ENCODE data around the gene SYCP2. TPM values are rescaled to one million over a fixed set of nuclear protein-coding genes. Genes with fewer than 3 reads are reported as not detected.

SYCP2 gene
- total and polyA plus RNA-seq, 2 of the 8 experiments (the other 6 are each of a cell fraction or from before 2014, with no cell fraction given), result 0.02 to 0.50 TPM

DNA sequence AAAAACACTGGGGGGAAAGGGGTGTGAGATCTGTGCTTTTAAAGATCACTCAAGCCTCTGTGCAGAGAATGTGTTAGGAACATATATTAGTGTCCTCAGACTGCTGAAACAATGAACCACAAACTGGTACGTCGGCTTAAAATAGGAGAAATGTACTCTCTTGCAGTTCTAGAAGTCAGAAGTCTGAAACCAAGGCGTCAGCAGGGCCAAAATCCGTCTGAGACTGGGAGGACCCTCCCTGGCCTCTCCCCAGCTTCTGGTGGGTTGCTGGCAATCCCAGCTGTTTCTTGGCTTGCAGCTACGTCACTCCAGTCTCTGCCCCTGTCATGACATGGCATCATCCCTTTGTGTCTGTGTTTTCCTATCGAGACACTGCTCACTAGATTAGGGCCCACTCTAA, 28.7 kb upstream of the SYCP2 start:
- H2BK20ac ChIP-seq (ENCODE audit: low read length), result no peak overlapping the region
- H2AFZ ChIP-seq (ENCODE audit: low read length), result no peak overlapping the region
- POLR2A ChIA-PET (ENCODE audit: partially characterized antibody), result no interaction called here
- no peak overlapping the region for H2BK5ac ChIP-seq (ENCODE audit: low read depth, low read length)
- no peak overlapping the region for H3K56ac ChIP-seq (replicated peaks; ENCODE audit: insufficient read length, low read depth, low read length)
- H3K23ac ChIP-seq (ENCODE audit: insufficient read length), result no peak overlapping the region
- H3K4ac ChIP-seq (replicated peaks; ENCODE audit: insufficient read length, low read depth, low read length), result no peak overlapping the region
- no peaks in the 10 kb centered on the region for H3K79me1 ChIP-seq (ENCODE audit: low read depth, low read length)
- no peak overlapping the region for H3K9ac ChIP-seq (replicated peaks in 1 of 4; ENCODE audit: extremely low read depth in 1 of 4, low read depth in 3 of 4, low read length in 3 of 4)
- H3K4me3 ChIP-seq (ENCODE audit: extremely low read depth in 1 of 4, insufficient read depth in 2 of 4, low read depth in 3 of 4, low read length in 4 of 4), result no peak overlapping the region
- H4K8ac ChIP-seq (ENCODE audit: extremely low read depth, insufficient read depth, low read length), result no peak overlapping the region
- no peaks in the 10 kb centered on the region; a peak in 2 of 7 replicates for H3K27me3 ChIP-seq (replicated peaks in 1 of 4; ENCODE audit: control insufficient read depth in 3 of 4, extremely low read depth in 1 of 4, insufficient read depth in 3 of 4, low read length in 3 of 4)
- H2BK15ac ChIP-seq (ENCODE audit: low read length), result no peak overlapping the region
- CTCF ChIA-PET (ENCODE audit: partially characterized antibody), result interaction anchor here (1.4 kb wide), 1 partner anchor 48 kb away, joined by 5 read pairs; no protein-coding TSS in a partner anchor
- no peaks in the 10 kb centered on the region for H3K9me3 ChIP-seq (ENCODE audit: insufficient read depth in 2 of 2, low read depth in 1 of 2, low read length in 1 of 2)
- H3K27ac ChIP-seq (ENCODE audit: low read depth, low read length), result no peak overlapping the region
- H3K4me1 ChIP-seq (replicated peaks in 1 of 4; ENCODE audit: control insufficient read depth in 3 of 4, insufficient read depth in 4 of 4, low read length in 3 of 4), result 0 out of 7 replicates have a peak, but pooled peaks cover 0 to 2% (median 0%) of the 10 kb centered on the region in 4 experiments
- no peak overlapping the region for H3K14ac ChIP-seq (ENCODE audit: insufficient read length)
- no peaks in the 10 kb centered on the region for H3K23me2 ChIP-seq (ENCODE audit: low read depth, low read length)
- no peak overlapping the region for H3K18ac ChIP-seq (ENCODE audit: extremely low read depth, low read length)
- no peaks in the 10 kb centered on the region for H3K36me3 ChIP-seq (ENCODE audit: control insufficient read depth in 2 of 4, insufficient read depth in 4 of 4, low read length in 3 of 4)
- no peak overlapping the region for H3K4me2 ChIP-seq (ENCODE audit: insufficient read depth in 1 of 2, low read depth in 2 of 2, low read length in 2 of 2)
- no peak overlapping the region for H2BK120ac ChIP-seq (replicated peaks; ENCODE audit: low read depth, low read length)
- no peaks in the 10 kb centered on the region for H4K20me1 ChIP-seq (replicated peaks in 1 of 2; ENCODE audit: control insufficient read depth in 1 of 2, insufficient read depth in 2 of 2, low read length in 2 of 2)
- whole genome bisulfite sequencing, 2 experiments (ENCODE audit: extremely low coverage in 1 of 2, insufficient coverage in 1 of 2, insufficient read length in 1 of 2, insufficient replicate concordance in 2 of 2, low coverage in 1 of 2, low lambda C conversion rate in 2 of 2, missing lambda C conversion rate in 1 of 2), result 88% methylated on average over 6 of the region's 6 CpGs; no CpG with 5 or more reads in 1 of the 2 experiments
- H2BK12ac ChIP-seq (ENCODE audit: low read depth, low read length), result no peak overlapping the region
- no peak overlapping the region for H4K91ac ChIP-seq (replicated peaks; ENCODE audit: insufficient read length, low read length)
- no peaks in the 10 kb centered on the region for H3K79me2 ChIP-seq (ENCODE audit: control insufficient read depth in 1 of 2, insufficient read depth in 2 of 2, low read length in 2 of 2)
- no peak overlapping the region for H2AK5ac ChIP-seq (ENCODE audit: low read depth, low read length)
- no peak for DNase-seq (ENCODE audit: low read depth in 1 of 2, low spot score in 2 of 2)
- no peak overlapping the region for H4K5ac ChIP-seq (ENCODE audit: insufficient read length, low read depth, low read length)
- no peak for FAIRE-seq
- no peak for TF ChIP-seq JUN (IDR thresholded peaks at IDR 0.05; ENCODE audit: low read depth, low read length)
- no peak for TF ChIP-seq JUND (IDR thresholded peaks at IDR 0.05; ENCODE audit: low read length)
- TF ChIP-seq PHF8 (conservative IDR thresholded peaks at IDR 0.05; ENCODE audit: low read depth, low read length), result no peak
- no peak for TF ChIP-seq RBBP5 (IDR thresholded peaks at IDR 0.05; ENCODE audit: borderline replicate concordance, low read depth, low read length)
- no peak for TF ChIP-seq NANOG (IDR thresholded peaks at IDR 0.05; ENCODE audit: insufficient read depth, low read depth, low read length, poor library complexity, severe bottlenecking)
- TF ChIP-seq, protein P1, sequence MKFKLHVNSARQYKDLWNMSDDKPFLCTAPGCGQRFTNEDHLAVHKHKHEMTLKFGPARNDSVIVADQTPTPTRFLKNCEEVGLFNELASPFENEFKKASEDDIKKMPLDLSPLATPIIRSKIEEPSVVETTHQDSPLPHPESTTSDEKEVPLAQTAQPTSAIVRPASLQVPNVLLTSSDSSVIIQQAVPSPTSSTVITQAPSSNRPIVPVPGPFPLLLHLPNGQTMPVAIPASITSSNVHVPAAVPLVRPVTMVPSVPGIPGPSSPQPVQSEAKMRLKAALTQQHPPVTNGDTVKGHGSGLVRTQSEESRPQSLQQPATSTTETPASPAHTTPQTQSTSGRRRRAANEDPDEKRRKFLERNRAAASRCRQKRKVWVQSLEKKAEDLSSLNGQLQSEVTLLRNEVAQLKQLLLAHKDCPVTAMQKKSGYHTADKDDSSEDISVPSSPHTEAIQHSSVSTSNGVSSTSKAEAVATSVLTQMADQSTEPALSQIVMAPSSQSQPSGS (IDR thresholded peaks at IDR 0.05; ENCODE audit: low read length), result no peak
- TF ChIP-seq TAF7 (optimal IDR thresholded peaks at IDR 0.05; ENCODE audit: borderline replicate concordance, low read depth, low read length), result no peak
- TF ChIP-seq YY1 (IDR thresholded peaks at IDR 0.05; ENCODE audit: low read depth, low read length), result no peak
- no peak for TF ChIP-seq KDM4A (IDR thresholded peaks at IDR 0.05; ENCODE audit: low read depth, low read length, severe bottlenecking)
- TF ChIP-seq, protein P2, sequence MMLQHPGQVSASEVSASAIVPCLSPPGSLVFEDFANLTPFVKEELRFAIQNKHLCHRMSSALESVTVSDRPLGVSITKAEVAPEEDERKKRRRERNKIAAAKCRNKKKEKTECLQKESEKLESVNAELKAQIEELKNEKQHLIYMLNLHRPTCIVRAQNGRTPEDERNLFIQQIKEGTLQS (IDR thresholded peaks at IDR 0.05; ENCODE audit: insufficient read depth, low read depth, low read length), result no peak
- no peak for TF ChIP-seq HDAC2 (IDR thresholded peaks at IDR 0.05; ENCODE audit: borderline replicate concordance in 1 of 2, low read depth in 2 of 2, low read length in 2 of 2)

Measured in H1 (cell line).